Activated naive CD4-positive, alpha-beta T cell treated with anti-CD3 and anti-CD28 coated beads, Interleukin-2, amount 50 U/mL, for 24 hours (primary cell): ENCODE results near the gene SORBS2.
"Not testable (repeated sequence)": the region's sequence is repeated elsewhere in the genome, so short reads cannot be mapped to it uniquely, and the experiment has no call there.

Experiments
- H3K27ac Mint-ChIP-seq: one replicate; pipeline ENCODE4 v1.8.0; 2021; ENCODE audit warnings: mild to moderate bottlenecking, mixed read lengths
- H3K27me3 Mint-ChIP-seq: one replicate; pipeline ENCODE4 v1.8.0; 2021; ENCODE audit warnings: mixed read lengths
- H3K36me3 Mint-ChIP-seq: one replicate; pipeline ENCODE4 v1.8.0; 2021; ENCODE audit warnings: mixed read lengths
- H3K4me1 Mint-ChIP-seq: one replicate; pipeline ENCODE4 v1.8.0; 2021; ENCODE audit warnings: mixed read lengths
- H3K4me3 Mint-ChIP-seq: one replicate; pipeline ENCODE4 v1.8.0; 2021; ENCODE audit warnings: mild to moderate bottlenecking, mixed read lengths
- H3K9me3 Mint-ChIP-seq: one replicate; pipeline ENCODE4 v1.8.0; 2021; ENCODE audit warnings: mixed read lengths

Gene SORBS2

GRCh38 chr4:185709802-185710486 is 102.0 kb downstream of the SORBS2 start:
- Mint-ChIP-seq H3K4me1 (no peaks in the 10 kb centered on the region), H3K36me3 (no peaks in the 10 kb centered on the region), H3K4me3 (no peak overlapping the region), H3K27me3 (peaks cover 14% of the 10 kb centered on the region), H3K27ac (no peak overlapping the region), H3K9me3 (no peaks in the 10 kb centered on the region)

GRCh38 chr4:185708348-185708747 is 103.6 kb downstream of the SORBS2 start:
- Mint-ChIP-seq H3K27me3 (peaks cover 9% of the 10 kb centered on the region), H3K9me3 (no peaks in the 10 kb centered on the region), H3K36me3 (no peaks in the 10 kb centered on the region), H3K4me3 (no peak overlapping the region), H3K4me1 (no peaks in the 10 kb centered on the region), H3K27ac (no peak overlapping the region)

- not testable (repeated sequence) for H3K4me1 Mint-ChIP-seq, H3K36me3 Mint-ChIP-seq, H3K27ac Mint-ChIP-seq, H3K4me3 Mint-ChIP-seq, H3K9me3 Mint-ChIP-seq, H3K27me3 Mint-ChIP-seq
These were observed 104.4 kb downstream of the SORBS2 start for GRCh38 chr4:185707622-185708021.

- Mint-ChIP-seq H3K36me3 (no peaks in the 10 kb centered on the region), H3K27ac (no peak overlapping the region), H3K4me1 (no peaks in the 10 kb centered on the region), H3K27me3 (no peaks in the 10 kb centered on the region), H3K4me3 (no peak overlapping the region), H3K9me3 (no peaks in the 10 kb centered on the region)
These were observed 109.8 kb downstream of the SORBS2 start for GRCh38 chr4:185702147-185702663.

GRCh38 chr4:185700630-185701029 is 111.4 kb downstream of the SORBS2 start:
- H3K9me3 Mint-ChIP-seq: no peaks in the 10 kb centered on the region
- no peak overlapping the region for H3K27ac Mint-ChIP-seq
- no peak overlapping the region for H3K4me3 Mint-ChIP-seq
- no peaks in the 10 kb centered on the region for H3K4me1 Mint-ChIP-seq
- no peaks in the 10 kb centered on the region for H3K36me3 Mint-ChIP-seq
- H3K27me3 Mint-ChIP-seq: no peaks in the 10 kb centered on the region

- Mint-ChIP-seq H3K9me3 (no peaks in the 10 kb centered on the region), H3K4me3 (no peak overlapping the region), H3K36me3 (no peaks in the 10 kb centered on the region), H3K27me3 (peaks cover 1% of the 10 kb centered on the region), H3K27ac (no peak overlapping the region), H3K4me1 (no peaks in the 10 kb centered on the region)
These were observed 111.9 kb downstream of the SORBS2 start for GRCh38 chr4:185700048-185700447.

DNA sequence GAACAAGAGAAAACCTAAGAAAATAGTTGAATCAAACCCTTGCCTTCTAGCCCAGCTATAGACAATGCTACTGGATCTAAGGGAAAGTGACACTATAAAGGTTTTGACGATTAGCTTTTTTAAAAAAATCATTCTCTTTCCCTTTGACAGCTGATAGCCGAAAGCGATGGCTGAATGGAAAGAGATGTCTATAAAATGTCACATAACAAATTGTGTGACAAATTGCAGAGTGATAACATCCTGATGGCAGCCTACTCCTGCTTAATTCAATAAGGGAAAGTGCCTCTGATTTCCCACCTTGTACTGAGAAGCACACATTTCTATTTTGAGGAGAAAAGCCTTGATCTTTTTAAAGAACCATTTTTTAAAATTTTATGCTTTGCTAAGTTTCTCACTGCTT is 114.5 kb downstream of the SORBS2 start:
- Mint-ChIP-seq H3K4me1 (no peaks in the 10 kb centered on the region), H3K27ac (no peak overlapping the region), H3K4me3 (no peak overlapping the region), H3K36me3 (no peaks in the 10 kb centered on the region), H3K9me3 (no peaks in the 10 kb centered on the region), H3K27me3 (peaks cover 5% of the 10 kb centered on the region)

DNA sequence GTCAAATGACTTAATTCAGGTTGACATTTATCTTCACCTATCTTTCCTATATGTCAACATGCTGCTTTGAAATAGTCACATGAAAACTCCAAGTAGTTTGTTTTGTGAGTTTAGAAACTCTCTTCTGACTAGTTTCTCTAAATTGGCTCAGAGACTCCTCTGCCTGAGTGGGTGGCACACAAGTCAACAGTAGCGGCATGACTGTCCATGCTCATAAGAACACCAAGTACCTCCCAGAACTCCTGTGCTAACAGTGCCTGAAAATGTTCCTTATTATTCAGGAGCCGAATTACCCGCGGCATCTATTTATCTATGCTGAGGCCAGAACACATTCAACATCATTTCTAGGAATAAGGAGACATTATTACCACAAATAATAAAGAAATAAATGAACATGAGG is 116.3 kb downstream of the SORBS2 start:
- no peak overlapping the region for H3K27ac Mint-ChIP-seq
- H3K27me3 Mint-ChIP-seq: peaks cover 5% of the 10 kb centered on the region
- no peaks in the 10 kb centered on the region for H3K9me3 Mint-ChIP-seq
- no peak overlapping the region for H3K4me3 Mint-ChIP-seq
- no peaks in the 10 kb centered on the region for H3K36me3 Mint-ChIP-seq
- H3K4me1 Mint-ChIP-seq: no peaks in the 10 kb centered on the region

GRCh38 chr4:185693548-185694215 is 118.3 kb downstream of the SORBS2 start:
- Mint-ChIP-seq H3K4me3 (no peak overlapping the region), H3K27me3 (peaks cover 5% of the 10 kb centered on the region), H3K27ac (no peak overlapping the region), H3K4me1 (no peaks in the 10 kb centered on the region), H3K36me3 (no peaks in the 10 kb centered on the region), H3K9me3 (no peaks in the 10 kb centered on the region)

DNA sequence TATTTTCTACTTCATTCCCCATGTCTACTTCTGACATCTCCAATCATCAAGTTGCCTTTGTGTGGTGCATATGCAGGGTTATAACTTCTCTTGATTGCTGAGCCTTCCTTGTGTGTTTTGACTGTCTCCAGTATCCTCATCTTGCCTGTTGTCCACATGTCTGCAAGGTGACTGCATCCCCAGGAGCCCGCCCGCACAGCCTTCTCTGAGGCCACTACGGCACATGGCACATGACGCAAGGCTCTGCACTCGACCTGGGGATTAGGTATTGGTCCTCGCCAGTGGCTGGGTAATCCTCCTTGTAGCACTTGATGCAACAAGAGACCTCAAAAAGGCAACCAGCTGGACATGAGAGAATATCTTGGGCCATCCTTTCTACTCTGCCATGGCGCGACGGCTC is 122.6 kb downstream of the SORBS2 start:
- H3K27ac Mint-ChIP-seq: no peak overlapping the region
- peaks cover 3% of the 10 kb centered on the region for H3K27me3 Mint-ChIP-seq
- no peak overlapping the region for H3K4me3 Mint-ChIP-seq
- H3K9me3 Mint-ChIP-seq: no peaks in the 10 kb centered on the region
- H3K4me1 Mint-ChIP-seq: no peaks in the 10 kb centered on the region
- no peaks in the 10 kb centered on the region for H3K36me3 Mint-ChIP-seq

GRCh38 chr4:185685804-185686203 is 126.2 kb downstream of the SORBS2 start:
- Mint-ChIP-seq H3K4me3 (no peak overlapping the region), H3K27ac (no peak overlapping the region), H3K27me3 (peaks cover 4% of the 10 kb centered on the region), H3K36me3 (no peaks in the 10 kb centered on the region), H3K4me1 (no peaks in the 10 kb centered on the region), H3K9me3 (no peaks in the 10 kb centered on the region)

GRCh38 chr4:185683896-185684295 is 128.1 kb downstream of the SORBS2 start:
- Mint-ChIP-seq H3K27me3 (peaks cover 5% of the 10 kb centered on the region), H3K9me3 (no peaks in the 10 kb centered on the region), H3K4me3 (no peak overlapping the region), H3K27ac (no peak overlapping the region), H3K4me1 (no peaks in the 10 kb centered on the region), H3K36me3 (no peaks in the 10 kb centered on the region)

- no peaks in the 10 kb centered on the region for H3K4me1 Mint-ChIP-seq
- H3K27ac Mint-ChIP-seq: no peak overlapping the region
- H3K4me3 Mint-ChIP-seq: no peak overlapping the region
- H3K36me3 Mint-ChIP-seq: no peaks in the 10 kb centered on the region
- peaks cover 5% of the 10 kb centered on the region for H3K27me3 Mint-ChIP-seq
- H3K9me3 Mint-ChIP-seq: no peaks in the 10 kb centered on the region
These were observed 128.8 kb downstream of the SORBS2 start for GRCh38 chr4:185683222-185683621.

DNA sequence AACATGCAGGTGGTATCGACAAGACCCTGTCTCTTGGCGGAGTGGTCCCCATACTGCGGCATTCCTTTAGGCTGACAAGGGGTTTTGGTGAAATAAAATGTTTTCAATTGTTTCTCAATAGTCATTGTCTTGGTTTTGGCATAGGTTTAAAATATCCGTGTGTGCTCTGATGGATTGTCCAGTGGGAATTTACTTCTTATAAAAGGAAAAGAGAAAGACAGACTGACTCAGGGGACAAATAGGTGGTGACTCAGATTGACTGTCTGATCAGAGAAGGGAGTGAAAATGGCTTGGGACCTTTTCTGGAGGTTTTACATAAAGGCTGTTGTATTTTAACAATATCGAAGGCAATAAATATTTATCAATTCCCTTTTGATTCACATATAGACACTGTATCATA is 129.8 kb downstream of the SORBS2 start:
- Mint-ChIP-seq H3K4me1 (no peaks in the 10 kb centered on the region), H3K4me3 (no peak overlapping the region), H3K36me3 (no peaks in the 10 kb centered on the region), H3K9me3 (no peaks in the 10 kb centered on the region), H3K27me3 (peaks cover 5% of the 10 kb centered on the region), H3K27ac (no peak overlapping the region)

GRCh38 chr4:185681604-185682003 is 130.4 kb downstream of the SORBS2 start:
- peaks cover 5% of the 10 kb centered on the region for H3K27me3 Mint-ChIP-seq
- H3K4me1 Mint-ChIP-seq: no peaks in the 10 kb centered on the region
- H3K9me3 Mint-ChIP-seq: no peaks in the 10 kb centered on the region

DNA sequence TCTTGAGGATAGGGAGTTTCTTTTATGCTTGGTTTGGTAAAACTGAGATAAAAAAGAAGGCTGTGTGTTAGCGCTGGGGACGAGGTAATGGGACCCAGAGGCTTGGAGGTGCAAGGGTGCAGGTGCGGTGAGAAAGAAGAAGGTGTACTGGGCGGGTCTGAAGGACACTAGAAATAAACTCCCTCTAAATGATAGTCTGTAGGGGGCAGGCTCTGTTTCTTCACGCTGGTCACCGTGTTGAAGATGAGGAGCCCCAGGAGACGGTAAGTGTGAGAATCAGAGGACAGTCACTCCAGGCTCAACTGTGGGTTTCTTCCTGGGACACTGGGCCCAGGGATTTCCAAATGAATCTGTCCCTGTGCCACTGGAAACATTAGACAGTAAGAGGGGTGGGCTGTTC is 131.4 kb downstream of the SORBS2 start:
- no peaks in the 10 kb centered on the region for H3K9me3 Mint-ChIP-seq
- no peak overlapping the region for H3K27ac Mint-ChIP-seq
- H3K27me3 Mint-ChIP-seq: peaks cover 5% of the 10 kb centered on the region
- H3K36me3 Mint-ChIP-seq: no peaks in the 10 kb centered on the region
- H3K4me3 Mint-ChIP-seq: no peak overlapping the region
- no peaks in the 10 kb centered on the region for H3K4me1 Mint-ChIP-seq

More at GRCh38 chr4:185681604-185682003, 130.4 kb downstream of the SORBS2 start:
- Mint-ChIP-seq H3K4me3 (no peak overlapping the region), H3K36me3 (no peaks in the 10 kb centered on the region), H3K27ac (no peak overlapping the region)
